ENCODE data around the gene B3GALT5.

B3GALT5 gene

DNA sequence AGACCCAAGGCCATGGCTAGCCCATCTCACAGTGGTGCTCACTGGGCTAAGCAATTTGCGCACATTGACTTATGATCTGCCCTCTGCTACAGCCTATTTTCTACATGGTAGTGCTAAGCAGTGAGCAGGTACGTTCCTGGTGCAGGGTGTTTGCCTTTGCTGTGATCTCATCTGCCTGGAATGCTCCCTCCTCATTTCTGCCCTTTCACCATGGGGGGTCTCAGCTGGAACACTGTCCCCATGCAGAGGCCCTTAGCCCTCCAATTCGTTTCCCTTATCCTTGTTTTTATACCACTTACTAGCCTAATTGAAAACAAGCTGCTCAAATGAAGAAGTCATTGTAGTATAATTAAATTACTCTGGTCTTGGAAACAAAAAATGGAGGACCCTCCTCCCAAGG is 2.0 kb upstream of the B3GALT5 start:
- no peak for DNase-seq

DNA sequence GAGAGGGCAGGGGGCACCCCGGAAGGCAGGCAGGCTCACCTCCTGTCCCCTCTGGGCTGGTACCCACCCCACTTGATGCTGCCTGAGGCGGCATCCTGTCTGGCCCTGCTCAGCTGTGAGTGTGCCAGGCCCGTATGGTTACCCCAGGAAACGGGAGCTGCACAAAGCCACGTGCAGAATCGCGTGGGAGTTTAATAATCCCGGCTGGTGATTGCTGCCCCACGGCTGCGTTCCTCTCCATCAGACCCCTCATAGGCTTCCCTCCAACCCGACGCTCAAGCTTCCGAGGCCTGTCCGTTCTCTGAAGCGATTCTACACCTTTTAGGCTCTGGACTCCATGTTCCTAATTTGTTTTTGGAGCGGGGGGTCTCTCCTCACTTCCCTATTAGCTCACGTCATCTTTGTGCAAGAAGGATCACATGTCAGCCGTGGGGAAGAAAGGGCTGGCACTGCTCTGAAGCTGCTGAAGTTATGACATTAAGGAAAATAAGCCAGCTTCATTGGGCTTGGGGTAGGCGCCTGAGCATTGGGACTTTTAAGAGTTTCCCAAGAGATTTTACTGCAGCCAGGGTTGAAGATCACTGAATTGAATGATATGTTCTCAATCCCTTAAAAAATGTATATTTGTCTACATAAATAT is 1.1 kb upstream of the B3GALT5 start:
- no peak for DNase-seq

DNA sequence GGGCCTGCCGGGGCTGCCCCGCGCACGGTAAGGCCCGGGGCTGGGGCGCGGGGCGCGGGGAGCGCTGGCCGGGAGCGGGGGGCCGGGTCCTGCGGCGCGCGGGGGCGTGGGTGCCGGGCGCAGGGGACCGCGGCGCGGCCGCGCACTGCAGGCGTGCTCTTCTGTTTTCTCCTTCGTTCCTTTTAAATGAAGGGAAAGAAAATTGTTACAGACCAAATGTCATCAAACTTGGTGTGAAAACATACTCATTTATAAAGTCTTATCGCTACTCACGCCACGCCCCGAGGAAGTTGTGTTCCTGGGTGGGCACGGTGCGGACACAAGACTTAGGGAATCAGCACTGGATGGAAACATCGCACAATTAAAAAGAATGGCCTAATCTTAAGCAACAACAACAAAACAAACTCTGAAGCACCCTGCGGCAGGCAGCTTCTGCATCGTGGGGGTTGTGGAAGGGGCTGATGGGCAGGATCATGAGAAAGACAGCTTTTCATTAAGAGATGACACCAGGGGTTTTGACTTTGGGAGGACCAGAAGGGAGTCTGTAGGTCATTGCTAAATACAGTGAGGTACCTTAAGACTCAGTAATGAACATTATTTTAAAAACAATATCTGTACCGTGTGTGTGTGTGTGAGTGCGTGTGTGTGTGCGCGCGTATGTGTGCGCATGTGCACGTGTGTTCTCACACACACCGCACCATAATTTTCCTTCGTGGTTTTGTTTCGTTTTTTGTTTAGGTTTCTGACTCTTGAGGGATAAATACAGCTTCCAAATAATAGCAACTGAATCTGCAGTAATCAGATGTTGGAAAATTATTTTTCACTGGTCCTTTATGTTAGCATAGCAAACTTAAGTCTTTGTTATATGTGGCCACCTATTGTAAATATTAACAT is 548 bp downstream of the B3GALT5 start:
- DNase-seq: no peak

DNA sequence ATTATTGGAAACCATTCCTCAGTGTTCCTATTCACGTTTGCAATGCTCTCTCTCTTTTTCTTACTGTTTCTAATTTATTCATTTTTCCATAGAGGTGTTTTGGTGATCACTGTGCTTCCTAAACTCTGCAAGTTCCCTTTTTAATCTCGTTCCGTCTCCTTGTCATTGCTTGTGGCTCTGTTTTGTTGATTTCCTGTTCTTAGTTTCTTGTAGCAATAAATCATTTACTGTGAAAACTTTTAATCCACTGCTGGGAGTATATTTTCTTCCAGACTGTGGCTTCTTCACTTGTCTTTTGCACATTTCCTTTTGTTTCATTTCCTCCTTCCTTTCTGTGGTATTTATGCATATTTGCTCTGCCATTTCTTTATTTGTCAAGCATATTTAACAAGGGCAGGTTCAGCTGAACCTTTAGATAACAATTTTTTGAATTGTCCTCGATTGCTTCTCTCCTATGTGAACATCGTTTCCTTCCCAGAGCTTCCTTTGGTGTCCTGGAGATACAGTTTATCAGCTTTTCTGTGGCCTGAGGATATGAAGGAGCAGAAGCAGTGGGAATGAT is 3.6 kb downstream of the B3GALT5 start:
- DNase-seq: no peak

DNA sequence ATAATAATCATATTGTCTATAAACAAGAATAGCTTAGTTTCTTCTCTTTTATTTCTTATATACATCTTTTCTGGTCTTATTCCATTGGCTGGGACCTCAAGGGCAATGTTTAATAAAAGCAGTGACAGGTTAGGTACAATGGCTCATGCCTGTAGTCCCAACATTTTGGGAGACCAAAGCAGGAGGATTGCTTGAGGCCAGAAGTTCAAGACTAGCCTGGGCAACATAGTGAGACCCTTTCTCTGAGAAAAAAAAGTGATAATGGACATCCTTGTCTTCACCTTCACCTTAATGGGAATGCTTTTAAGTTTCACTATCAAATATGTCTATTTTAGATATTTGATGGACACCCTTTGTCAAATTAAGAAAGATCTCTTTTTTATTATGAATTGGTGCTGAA is 8.1 kb downstream of the B3GALT5 start:
- DNase-seq: no peak

DNA sequence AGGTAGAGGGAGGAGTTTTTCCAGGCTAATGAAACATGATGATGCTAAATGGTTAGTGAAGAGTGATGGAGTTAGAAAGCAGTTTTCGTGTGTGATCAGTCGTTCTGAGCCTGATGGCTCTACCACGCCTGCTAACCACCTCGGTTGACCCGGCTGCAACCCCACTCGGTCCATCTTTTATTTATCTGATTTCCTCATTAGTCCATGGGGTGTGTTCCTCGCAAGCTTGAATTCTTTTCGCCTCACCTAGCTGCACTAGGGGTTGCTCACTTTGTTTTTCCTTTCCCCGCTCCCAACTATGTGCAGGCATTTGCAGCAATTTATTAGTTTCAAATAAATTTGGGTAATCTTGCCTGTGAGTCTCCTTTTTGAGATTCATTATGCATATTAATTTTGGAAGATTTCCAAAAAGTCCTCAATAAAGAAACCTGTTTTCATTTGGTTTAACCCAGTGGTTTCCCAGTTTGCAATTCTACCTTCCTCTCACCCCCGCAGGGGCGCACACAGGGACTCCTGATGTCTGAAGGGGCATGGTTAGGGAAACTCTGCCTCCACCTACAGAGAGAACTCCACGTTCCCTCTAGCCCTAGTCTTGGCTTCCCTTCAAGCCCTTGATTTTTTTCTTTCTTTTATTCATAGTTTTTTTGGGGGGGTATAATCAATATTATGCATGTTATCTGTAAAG is 12.6 kb downstream of the B3GALT5 start:
- DNase-seq: no peak

DNA sequence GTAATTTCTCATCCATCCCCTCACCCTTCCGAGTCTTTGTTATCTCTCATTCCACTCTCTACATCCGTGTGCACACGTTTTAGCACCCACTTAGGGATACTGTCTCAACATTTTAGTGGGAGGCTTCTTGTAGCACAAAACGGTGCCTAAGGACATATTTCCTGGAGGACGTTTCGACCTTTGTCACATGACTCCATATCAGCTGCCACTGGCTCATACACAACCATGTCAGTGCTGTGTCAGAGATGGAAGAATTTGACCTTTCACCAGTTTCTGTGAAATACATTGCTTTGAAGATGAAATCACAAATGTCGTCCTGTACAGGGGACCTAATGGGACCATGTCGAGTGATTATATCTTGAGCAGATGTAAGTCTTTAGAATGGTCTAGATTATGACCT is 15.6 kb downstream of the B3GALT5 start:
- DNase-seq: no peak

DNA sequence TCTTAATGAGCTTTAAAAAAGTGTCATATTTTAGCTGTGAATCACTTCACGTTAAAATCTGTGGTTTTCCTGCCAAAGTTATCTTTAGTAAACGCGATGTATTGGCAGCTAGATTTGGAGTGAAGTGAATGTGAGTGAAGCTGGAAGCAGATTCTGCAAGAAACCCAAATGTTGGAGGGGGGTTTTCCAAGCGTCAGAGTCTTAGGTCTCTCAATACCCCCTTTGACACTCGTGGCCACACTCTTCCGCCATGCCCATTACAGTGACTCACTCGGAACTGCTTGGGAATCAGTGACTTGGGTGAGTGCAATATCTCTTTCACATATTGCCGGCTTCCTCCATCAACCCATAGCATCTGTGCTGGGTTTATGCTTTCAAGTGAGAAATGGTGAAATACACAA is 17.5 kb downstream of the B3GALT5 start:
- DNase-seq: no peak

DNA sequence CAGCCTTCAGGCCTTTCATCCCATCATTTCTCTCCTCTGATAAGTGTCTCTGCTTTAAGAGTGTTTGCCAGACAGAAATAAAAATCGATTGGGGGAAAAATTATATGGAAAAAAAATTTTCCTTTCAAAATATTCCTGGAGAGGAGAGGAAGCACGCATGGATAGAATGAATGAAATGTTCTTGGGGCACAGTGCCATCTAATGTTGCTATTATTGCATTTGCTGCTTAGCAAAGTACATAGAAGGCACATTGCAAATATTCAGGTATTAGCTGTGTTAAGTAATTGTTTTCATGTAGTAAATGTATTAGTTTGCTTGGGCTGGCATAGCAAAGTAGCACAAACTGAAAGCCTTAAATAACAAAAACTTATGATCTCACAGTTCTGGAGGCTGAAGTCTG is 18.1 kb downstream of the B3GALT5 start:
- no peak for DNase-seq

DNA sequence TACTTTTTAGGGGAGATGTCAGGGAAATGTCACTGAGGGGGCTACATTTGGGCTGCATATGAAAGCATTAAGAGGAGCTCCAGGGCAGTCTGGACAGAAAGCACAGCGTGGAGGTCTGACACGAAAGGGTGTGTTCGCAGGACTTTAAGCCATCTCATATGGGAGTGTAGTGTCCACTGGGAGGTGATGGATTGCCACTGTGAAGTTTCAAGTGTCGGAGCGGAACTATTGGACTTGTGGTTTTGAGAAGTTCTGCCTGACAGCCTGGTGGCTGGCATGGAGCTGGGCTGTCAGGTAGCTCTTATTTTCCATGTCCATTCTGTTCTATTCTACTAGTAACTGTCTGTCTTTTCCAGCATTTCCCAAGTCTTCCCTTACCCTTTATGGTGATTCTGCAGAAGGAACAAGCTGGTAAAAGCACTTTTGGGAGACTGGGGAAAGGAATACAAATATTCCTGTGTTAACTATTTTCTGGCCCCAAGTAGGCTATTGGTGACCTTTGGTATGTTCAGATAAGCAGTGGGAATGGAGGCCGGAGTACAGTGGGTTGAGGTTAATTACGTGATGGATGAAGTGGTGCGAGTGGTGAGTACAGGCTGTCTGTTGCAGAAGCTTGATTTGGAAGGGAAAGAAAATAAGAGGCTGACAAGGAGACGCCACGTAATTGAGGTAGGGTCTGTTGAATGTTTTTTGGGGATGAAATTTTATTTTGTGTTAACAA is 19.3 kb downstream of the B3GALT5 start:
- no peak for DNase-seq

DNA sequence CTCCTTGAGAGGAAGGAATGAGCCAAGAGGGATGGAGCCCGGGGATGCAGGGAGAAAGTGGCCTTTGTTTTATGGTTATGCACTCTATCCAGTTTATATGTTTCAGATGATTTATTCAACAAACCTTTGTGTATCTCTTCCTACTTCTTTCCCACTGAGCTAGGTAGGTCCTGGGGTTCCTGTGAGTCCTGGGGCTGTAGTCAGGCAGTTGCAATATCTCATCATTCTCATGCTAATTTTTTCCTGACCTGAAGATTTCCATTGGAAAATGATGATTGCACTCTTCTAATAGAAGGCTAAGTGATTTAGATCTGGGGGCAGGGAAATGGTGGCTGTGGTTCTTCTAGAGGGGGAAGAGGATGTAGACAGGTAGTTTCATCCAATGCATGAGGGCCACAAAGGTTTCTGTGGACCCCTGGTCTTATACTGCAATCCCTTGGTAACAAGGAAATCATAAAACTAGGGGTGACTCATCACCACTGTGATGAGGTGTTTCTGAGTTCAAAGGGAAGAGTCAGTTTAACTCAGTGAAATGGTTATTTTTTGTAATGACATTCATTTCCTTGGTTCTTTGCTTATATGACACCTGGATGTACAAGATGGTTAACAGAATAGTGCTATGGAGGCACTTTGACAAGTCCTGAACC is 20.2 kb downstream of the B3GALT5 start:
- DNase-seq: no peak

DNA sequence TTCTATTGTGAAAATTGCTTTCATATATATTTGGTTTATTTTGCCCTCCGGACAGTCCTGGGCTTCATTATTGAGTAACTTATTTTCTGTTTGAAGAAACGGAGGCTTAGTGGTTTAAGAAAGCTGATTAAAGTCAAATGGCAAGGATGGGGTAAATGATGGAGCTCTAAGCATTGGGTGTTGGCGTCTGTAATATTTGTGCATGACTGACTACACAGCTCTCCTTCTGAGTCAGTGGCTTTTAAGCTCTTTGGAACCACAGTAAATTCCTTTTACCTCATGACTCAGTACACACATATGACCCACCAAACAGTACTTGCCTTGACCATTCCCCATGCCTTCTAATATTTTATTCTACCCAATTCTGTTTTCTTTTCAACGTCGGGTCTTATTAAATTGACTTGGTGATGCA is 21.0 kb downstream of the B3GALT5 start:
- no peak for DNase-seq

DNA sequence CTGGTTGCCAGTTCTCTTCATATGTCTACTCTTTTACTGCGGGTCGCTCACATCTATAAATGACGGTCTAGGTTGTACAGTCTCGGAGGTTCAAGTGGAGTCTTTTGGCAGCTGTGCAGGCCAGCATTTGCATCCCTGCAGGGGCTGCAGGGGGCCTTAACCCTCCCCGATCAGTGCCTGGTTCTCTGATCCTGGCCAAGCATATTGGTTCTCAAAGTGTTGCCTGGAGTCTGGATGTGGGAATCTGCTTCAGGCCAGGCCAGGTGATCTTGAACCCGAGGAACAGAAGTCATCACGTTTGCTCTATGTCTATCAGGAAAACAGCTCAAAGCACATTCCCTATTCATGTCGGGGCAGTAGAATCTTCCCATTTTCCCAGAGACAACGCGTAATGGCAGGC is 21.8 kb downstream of the B3GALT5 start:
- no peak for DNase-seq

DNA sequence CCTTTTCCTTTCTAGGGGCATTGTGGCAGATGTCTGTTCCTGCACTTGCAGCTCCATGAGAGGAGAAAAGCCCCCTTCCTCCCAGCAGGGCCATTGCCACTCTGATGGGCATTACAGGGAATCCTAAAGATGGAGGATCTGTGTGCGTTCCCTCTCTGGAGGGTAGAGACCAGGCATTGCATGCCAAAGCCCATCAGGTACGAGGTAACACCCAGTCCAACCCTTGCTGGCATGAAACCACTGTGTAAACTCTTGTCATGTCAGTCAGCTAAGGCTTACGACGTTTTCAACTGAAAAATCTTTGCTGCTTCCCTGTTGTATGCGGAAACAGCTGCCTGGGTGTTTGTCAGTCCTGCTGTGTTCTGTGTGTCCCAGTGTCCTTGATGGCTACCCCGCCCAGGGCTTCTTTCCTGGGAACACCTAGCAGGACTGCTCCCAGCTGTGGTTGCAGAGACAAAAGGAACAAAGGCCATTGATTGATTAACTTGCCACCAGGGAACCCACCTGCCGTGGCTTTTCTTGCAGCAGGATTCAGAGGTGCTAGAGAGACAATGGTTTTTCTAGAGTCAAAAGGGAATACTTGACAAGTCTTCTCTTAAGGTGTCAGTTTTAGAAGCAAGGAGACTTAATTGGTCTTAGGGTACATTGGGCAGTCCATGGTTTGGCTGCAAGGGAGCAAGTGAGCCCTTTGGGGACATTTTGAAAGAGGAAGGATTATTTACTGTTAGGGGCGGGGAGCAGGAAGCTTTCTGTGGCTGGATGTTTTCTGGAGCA is 24.6 kb downstream of the B3GALT5 start:
- no peak for DNase-seq

DNA sequence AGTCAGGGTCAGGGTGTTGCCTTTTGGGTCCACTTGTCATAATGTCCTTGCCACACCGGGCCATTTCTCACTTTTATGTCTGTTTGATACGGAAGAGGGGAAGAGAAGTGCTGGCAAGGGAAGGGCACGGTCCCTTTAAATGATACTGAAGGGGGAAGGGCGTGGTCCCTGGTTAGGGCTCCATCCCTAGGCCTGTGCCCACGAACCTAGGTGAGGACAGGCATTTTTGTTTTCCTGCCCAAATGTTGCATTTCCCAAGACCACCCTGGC is 25.2 kb downstream of the B3GALT5 start:
- DNase-seq: no peak

DNA sequence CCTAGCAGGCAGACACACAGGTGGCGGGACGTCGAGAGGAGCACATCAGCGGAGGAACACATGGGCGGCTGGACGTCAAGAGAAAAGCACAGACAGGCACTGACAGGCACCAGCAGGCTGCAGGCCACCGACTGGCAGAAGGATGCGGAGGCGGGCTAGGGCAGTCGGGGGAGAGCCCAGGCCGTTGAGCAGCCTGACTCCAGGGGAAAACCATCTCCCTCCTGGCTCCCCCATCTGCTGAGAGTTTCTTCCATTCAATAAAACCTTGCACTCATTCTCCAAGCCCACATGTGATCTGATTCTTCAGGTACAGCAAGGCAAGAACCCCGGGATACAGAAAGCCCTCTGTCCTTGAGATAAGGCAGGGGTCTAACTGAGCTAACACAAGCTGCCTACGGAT is 25.5 kb downstream of the B3GALT5 start:
- no peak for DNase-seq

DNA sequence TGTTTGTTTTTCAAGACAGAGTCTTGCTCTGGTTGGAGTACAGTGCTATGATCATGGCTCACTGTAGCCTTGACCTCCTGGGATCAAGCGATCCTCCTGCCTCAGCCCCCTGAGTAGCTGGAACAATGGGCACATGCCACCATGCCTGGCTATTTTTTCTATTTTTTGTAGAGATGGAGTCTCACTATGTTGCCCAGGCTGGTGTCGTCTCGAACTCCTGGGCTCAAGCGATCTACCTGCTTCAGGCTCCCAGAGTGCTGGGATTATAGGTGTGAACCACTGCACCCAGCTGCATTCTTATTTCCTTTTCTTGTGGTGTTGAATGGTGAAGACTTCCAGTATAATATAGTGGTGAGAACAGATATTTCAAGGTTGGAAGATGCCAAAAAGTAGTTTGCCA is 28.0 kb downstream of the B3GALT5 start:
- no peak for DNase-seq

DNA sequence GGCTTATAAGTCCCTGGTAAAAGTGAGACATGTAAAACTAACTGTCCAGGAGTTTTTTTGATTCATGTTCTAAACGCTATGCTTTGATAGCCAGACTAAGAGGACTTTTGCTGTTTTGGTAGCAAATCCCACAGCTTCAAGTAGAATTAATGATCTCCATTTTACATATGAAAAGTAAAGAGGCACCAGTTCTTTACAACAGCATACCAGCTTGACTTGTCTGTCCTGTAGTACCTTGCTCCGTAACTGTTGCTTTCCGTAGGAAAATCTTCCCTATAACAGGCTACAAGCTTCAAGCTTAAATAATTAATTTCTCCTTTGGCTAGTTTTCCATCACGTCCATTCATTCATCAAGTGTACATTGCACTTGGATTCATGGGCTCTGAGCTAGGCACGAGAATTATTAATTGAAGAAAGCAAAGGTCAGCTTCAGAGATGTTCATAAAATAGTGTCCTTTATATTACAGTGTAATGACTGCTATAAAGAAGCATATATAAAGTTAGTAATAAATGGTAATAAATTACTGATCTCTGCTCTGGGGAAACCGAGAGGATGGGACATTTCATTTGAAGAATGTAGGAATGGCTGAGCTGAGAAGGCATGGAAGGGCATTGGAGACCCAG is 29.2 kb downstream of the B3GALT5 start:
- DNase-seq: no peak

DNA sequence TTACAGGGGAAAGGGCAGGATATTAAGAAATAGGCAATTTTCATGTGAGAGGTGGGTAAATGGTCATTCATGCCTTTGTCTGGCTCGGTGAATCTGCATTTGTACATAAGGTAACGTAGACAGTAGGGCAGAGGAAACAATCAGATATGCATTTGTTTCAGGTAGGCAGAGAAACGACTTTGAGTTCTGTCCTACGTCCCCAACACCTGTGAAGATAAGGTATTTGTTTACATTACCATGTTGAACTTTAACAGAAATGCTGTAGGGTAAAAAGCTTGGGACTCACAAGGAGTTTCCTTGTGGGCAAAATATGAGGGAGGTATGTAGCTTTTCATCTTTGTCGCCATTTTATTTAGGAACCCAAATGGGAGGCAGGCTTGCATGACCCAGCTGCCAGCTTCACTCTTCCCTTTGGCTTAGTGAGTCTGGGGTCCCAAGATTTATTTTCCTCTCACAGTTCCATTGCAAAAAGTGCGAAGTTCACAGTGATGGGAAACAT is 31.4 kb downstream of the B3GALT5 start:
- DNase-seq: no peak

DNA sequence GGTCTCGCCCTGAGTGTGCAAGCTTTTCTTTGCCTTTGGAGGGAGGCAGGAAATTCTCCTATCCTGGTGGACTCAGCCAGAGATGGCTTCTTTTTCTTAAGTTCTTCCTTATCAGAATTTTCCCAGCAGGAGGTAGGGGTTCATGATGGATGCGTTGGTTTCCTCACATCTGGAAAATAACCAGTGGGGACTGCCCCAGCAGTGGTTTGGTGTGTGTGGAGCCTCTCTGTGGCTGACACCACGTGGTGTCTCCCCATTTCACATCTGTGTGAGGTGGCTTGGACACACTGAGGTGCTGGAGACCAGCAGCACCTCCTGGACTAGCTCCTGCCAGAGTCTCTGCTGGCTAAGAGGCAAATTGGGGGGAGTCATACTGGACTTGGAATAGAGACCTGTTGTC is 32.6 kb downstream of the B3GALT5 start:
- DNase-seq: no peak

DNA sequence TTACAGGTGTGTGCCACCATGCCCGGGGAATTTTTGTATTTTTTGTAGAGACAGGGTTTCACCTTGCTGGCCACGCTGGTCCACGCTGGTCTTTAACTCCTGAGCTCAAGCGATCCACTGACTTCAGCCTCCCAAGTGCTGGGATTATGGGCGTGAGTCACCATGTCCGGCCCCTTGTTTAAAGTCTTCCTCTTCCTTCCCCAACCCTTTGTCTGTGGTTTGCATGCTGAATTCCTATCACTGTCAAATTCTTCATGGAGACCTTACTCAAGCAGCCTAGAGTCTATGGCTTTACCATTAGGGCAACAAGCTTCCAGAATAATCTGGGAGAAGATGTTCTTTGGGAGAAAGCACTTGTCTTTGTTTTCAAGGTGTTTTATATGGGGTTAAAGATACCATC is 34.7 kb downstream of the B3GALT5 start:
- DNase-seq: no peak
